ENCODE measurements around the gene CNTNAP2.

CNTNAP2 gene

GRCh38 chr7:146831875-146832274 lies 715.3 kb downstream of the CNTNAP2 start:
- H3K27ac ChIP-seq: no peak overlapping the region
- TF ChIP-seq ZFX (IDR thresholded peaks at IDR 0.05): no peak
- TF ChIP-seq, protein P1, sequence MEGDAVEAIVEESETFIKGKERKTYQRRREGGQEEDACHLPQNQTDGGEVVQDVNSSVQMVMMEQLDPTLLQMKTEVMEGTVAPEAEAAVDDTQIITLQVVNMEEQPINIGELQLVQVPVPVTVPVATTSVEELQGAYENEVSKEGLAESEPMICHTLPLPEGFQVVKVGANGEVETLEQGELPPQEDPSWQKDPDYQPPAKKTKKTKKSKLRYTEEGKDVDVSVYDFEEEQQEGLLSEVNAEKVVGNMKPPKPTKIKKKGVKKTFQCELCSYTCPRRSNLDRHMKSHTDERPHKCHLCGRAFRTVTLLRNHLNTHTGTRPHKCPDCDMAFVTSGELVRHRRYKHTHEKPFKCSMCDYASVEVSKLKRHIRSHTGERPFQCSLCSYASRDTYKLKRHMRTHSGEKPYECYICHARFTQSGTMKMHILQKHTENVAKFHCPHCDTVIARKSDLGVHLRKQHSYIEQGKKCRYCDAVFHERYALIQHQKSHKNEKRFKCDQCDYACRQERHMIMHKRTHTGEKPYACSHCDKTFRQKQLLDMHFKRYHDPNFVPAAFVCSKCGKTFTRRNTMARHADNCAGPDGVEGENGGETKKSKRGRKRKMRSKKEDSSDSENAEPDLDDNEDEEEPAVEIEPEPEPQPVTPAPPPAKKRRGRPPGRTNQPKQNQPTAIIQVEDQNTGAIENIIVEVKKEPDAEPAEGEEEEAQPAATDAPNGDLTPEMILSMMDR (conservative IDR thresholded peaks at IDR 0.05): no peak

DNA sequence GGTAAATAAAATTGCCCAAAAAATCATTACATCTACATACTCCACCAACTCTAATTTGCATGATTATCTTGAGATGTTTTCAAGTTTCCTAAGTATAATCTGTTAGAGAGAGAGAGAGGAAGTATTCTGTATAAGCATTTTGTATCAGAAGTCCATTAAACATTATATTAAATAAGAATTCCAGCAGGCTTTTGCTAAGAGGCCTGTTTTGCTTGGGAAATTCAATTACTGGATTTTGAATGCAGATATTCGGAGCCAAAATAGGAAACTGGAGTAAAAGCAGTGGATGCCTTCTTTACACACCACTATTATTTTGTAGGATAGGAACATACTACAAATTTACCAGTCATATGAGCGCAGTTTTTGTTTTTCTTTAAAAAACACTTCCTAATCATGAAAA lies 727.8 kb downstream of the CNTNAP2 start:
- H3K27ac ChIP-seq: no peak overlapping the region
- TF ChIP-seq, protein P1 (conservative IDR thresholded peaks at IDR 0.05): no peak
- TF ChIP-seq ZFX (IDR thresholded peaks at IDR 0.05): no peak

DNA sequence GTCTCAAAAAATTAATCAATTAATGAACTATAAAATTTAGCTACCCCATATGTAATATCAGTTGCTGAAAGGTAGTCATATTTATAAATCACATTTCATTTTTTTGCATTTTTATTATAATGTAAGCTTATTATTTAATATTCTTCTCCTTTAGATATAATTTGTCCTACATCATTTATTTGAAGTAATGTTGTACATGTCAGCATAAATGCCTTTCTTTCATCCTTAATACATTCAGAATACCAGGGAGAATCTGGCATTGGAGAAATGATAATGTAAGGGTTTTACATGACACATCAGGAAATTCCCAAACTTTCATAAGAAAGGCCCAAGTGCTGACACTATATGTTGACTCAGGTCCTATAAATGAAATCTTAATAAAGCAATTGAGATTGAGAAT lies 742.1 kb downstream of the CNTNAP2 start:
- no peak for TF ChIP-seq ZFX (IDR thresholded peaks at IDR 0.05)
- TF ChIP-seq, protein P1 (conservative IDR thresholded peaks at IDR 0.05): no peak
- no peak overlapping the region for H3K27ac ChIP-seq

GRCh38 chr7:146861701-146862100 lies 745.1 kb downstream of the CNTNAP2 start:
- no peak overlapping the region for H3K27ac ChIP-seq
- TF ChIP-seq ZFX (IDR thresholded peaks at IDR 0.05): no peak
- TF ChIP-seq, protein P1 (conservative IDR thresholded peaks at IDR 0.05): no peak

- no peak overlapping the region for H3K27ac ChIP-seq
- TF ChIP-seq, protein P1 (conservative IDR thresholded peaks at IDR 0.05): no peak
- no peak for TF ChIP-seq ZFX (IDR thresholded peaks at IDR 0.05)
Measured at GRCh38 chr7:146862415-146862814, 745.8 kb downstream of the CNTNAP2 start.

GRCh38 chr7:146864644-146865043 lies 748.0 kb downstream of the CNTNAP2 start:
- TF ChIP-seq, protein P1 (conservative IDR thresholded peaks at IDR 0.05): no peak
- TF ChIP-seq ZFX (IDR thresholded peaks at IDR 0.05): no peak
- no peak overlapping the region for H3K27ac ChIP-seq

GRCh38 chr7:146865696-146866095 lies 749.1 kb downstream of the CNTNAP2 start:
- TF ChIP-seq, protein P1 (conservative IDR thresholded peaks at IDR 0.05): no peak
- H3K27ac ChIP-seq: no peak overlapping the region

Measured in C4-2B (cell line).